Cardiac muscle cell (in vitro differentiated cells and primary cell): ENCODE data around the gene HSD17B11. TPM values are rescaled to one million over a fixed set of nuclear protein-coding genes. Genes with fewer than 3 reads are reported as not detected.
"Not testable (repeated sequence)": the region's sequence is repeated elsewhere in the genome, so short reads cannot be mapped to it uniquely, and the experiment has no call there.

Experiments
- DNase-seq, 2 donors: peaks; one replicate each; pipeline versions ENCODE4 v3.0.0 to v3.0.0-alpha.2; 2010 to 2017; ENCODE audit warnings: low read depth in 1 of 2, low spot score in 1 of 2
- H3K27ac ChIP-seq: fragments of 200-600 bp; sonication (generic); 2 replicates; pipeline ENCODE4 v1.5.1; 2016
- H3K27me3 ChIP-seq: fragments of 200-600 bp; sonication (generic); 2 replicates; pipeline ENCODE4 v1.6.0; 2016; ENCODE audit warnings: control low read depth
- H3K36me3 ChIP-seq: fragments of 200-600 bp; sonication (generic); 2 replicates; pipeline ENCODE4 v1.5.1; 2016; ENCODE audit warnings: control low read depth
- H3K4me1 ChIP-seq: fragments of 200-600 bp; sonication (generic); 2 replicates; pipeline ENCODE4 v1.8.1; 2017; ENCODE audit warnings: low read depth, mild to moderate bottlenecking, mixed run types
- H3K4me3 ChIP-seq: fragments of 200-600 bp; sonication (generic); 2 replicates; pipeline ENCODE4 v1.5.1; 2016; ENCODE audit warnings: mild to moderate bottlenecking
- H3K9me3 ChIP-seq: fragments of 200-600 bp; sonication (generic); 2 replicates; pipeline ENCODE4 v1.5.1; 2017; ENCODE audit warnings: low read depth, mild to moderate bottlenecking, control low read depth
- CTCF ChIP-seq: IDR thresholded peaks from 2 replicates; pipeline ENCODE4 v1.5.1; 2012; ENCODE audit warnings: low read depth, mild to moderate bottlenecking, low read length
- polyA plus RNA-seq: library from polyadenylated mRNA; unstranded; fragments of >200 nt; fragmentation: Nextera tagmentation; extraction: Ambion mirVana; gene quantifications from 2 replicates; pipeline ENCODE4 v1.2.1, GENCODE V29; 2016
- total RNA-seq: library from RNA; depleted of rRNA; stranded (reverse); fragments of >200 nt; gene quantifications from 2 replicates; pipeline ENCODE4 v1.2.3, GENCODE V29; 2016

The HSD17B11 gene
- total and polyA plus RNA-seq, 2 experiments from 2014 or later, result 17.4 to 18.9 TPM

- Histone ChIP-seq H3K27ac (no peak overlapping the region), H3K36me3 (no peaks in the 10 kb centered on the region), H3K4me1 (no peaks in the 10 kb centered on the region), H3K4me3 (no peak overlapping the region), H3K27me3 (no peaks in the 10 kb centered on the region), H3K9me3 (no peaks in the 10 kb centered on the region)
- TF ChIP-seq CTCF, result no peak
- no peak for DNase-seq
Observed at GRCh38 chr4:87298362-87298761, 92.6 kb downstream of the HSD17B11 start.

GRCh38 chr4:87294911-87295310, 96.1 kb downstream of the HSD17B11 start:
- H3K4me3 ChIP-seq, H3K27ac ChIP-seq, H3K9me3 ChIP-seq, H3K4me1 ChIP-seq, DNase-seq, H3K36me3 ChIP-seq, H3K27me3 ChIP-seq: not testable (repeated sequence)

DNA sequence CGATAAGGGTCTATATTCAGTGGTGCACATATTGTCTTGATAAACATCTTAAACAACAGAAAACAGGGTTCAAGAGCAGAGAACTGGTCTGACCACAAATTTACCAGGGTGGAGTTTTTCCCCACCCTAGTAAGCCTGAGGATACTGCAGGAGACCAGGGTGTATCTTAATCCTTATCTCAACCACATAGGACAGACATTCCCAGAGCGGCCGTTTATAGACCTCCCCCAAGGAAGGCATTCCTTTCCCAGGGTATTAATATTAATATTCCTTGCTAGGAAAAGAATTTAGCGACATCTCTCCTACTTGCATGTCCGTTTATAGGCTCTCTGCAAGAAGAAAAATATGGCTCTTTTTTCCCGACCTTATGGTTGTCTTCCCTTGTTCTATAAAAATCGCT, 97.1 kb downstream of the HSD17B11 start:
- not testable (repeated sequence) for H3K4me3 ChIP-seq, H3K27ac ChIP-seq, H3K36me3 ChIP-seq, H3K4me1 ChIP-seq, H3K9me3 ChIP-seq, H3K27me3 ChIP-seq, DNase-seq

DNA sequence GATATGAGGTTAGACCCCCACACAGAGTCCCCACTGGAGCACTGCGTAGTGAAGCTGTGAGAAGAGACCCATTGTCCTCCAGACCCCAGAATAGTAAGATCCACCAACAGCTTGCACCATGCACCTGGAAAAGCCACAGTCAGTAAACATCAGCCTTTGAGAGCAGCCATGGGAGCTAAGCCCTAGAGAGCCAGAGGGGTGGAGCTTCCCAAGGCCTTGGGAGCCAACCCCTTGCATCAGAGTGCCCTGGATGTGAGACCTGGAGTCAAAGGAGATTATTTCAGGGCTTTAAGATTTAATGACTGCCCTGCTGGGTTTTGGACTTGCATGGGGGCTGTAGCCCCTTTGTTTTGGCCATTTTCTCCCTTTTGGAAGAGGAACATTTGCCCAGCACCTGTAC, 104.0 kb downstream of the HSD17B11 start:
- no peaks in the 10 kb centered on the region for H3K9me3 ChIP-seq
- no peak overlapping the region for H3K27ac ChIP-seq
- no peaks in the 10 kb centered on the region for H3K36me3 ChIP-seq
- no peak overlapping the region for H3K4me3 ChIP-seq
- TF ChIP-seq CTCF, result no peak
- DNase-seq, result no peak
- no peaks in the 10 kb centered on the region for H3K4me1 ChIP-seq
- H3K27me3 ChIP-seq, result no peaks in the 10 kb centered on the region

Other genes with a start within 250 kb of the HSD17B11 start
- 3.8 and 8.0 TPM in 2 replicates for gene KLHL8, start 170.6 kb downstream of the HSD17B11 start, total RNA-seq
- gene KLHL8, start 170.6 kb downstream of the HSD17B11 start, polyA plus RNA-seq, result 5.4 and 12.9 TPM in 2 replicates
- gene HSD17B13, start 68.3 kb downstream of the HSD17B11 start, total RNA-seq, result 0.18 TPM in 1 of 2 replicates, not detected in the other
- 1.0 TPM in 1 of 2 replicates, not detected in the other for gene HSD17B13, start 68.3 kb downstream of the HSD17B11 start, polyA plus RNA-seq
- 17.4 and 21.8 TPM in 2 replicates for gene NUDT9, start 31.4 kb upstream of the HSD17B11 start, total RNA-seq
- gene NUDT9, start 31.4 kb upstream of the HSD17B11 start, polyA plus RNA-seq, result 30.6 and 41.6 TPM in 2 replicates
- 0.11 TPM in 1 of 2 replicates, not detected in the other for gene SPARCL1, start 138.2 kb upstream of the HSD17B11 start, total RNA-seq
- gene SPARCL1, start 138.2 kb upstream of the HSD17B11 start, polyA plus RNA-seq, result not detected in 2 replicates
- not detected in 2 replicates for gene DSPP, start 217.3 kb upstream of the HSD17B11 start, total RNA-seq
- gene DSPP, start 217.3 kb upstream of the HSD17B11 start, polyA plus RNA-seq, result not detected in 2 replicates